Measurements from ENCODE around the gene AK8.
"Not testable (repeated sequence)": the region's sequence is repeated elsewhere in the genome, so short reads cannot be mapped to it uniquely, and the experiment has no call there.

Gene AK8

DNA sequence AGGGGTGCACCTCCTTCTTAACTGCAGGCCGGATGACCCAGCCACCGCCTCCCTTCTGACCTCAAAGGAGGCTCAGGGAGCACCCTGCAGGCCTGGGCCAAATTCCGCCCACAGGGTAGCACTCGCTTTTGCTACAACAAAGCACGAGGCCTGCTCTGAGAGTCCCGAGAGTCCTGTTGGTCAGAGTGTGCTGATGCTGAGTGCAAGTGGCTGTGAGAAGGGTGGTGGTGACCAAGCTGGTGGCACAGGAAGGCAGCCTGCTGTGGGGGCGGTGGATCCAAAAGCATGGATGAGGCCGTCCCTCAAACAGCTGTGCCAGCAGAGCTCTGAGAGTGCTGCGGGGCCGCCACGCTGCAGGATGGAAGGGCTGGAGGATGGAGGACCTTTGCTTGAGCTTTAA, 101.8 kb downstream of the AK8 start:
- Histone ChIP-seq H3K9me3 (ENCODE audit: control extremely low read depth in 1 of 5, control insufficient read depth in 4 of 5, insufficient read depth in 2 of 5, low read depth in 1 of 5, low read length in 4 of 5) (peaks cover 0 to 9% (median 2%) of the 10 kb centered on the region in 5 experiments), H3K27me3 (replicated peaks in 2 of 5; ENCODE audit: control insufficient read depth in 4 of 5, insufficient read depth in 5 of 5, low read length in 4 of 5) (no peaks in the 10 kb centered on the region), H3K36me3 (ENCODE audit: control insufficient read depth in 4 of 4, insufficient read depth in 4 of 4, low read length in 3 of 4) (no peaks in the 10 kb centered on the region), H3K4me3 (ENCODE audit: control insufficient read depth in 1 of 7, extremely low read depth in 1 of 7, insufficient read depth in 4 of 7, low read depth in 2 of 7, low read length in 6 of 7) (no peak overlapping the region), H3K4me1 (ENCODE audit: control extremely low read depth in 1 of 4, control insufficient read depth in 4 of 4, insufficient read depth in 4 of 4, low read length in 3 of 4) (peaks cover 0 to 7% (median 5%) of the 10 kb centered on the region in 4 experiments), H3K27ac (ENCODE audit: insufficient read depth in 1 of 2, low read depth in 1 of 2, low read length in 2 of 2, poor library complexity in 1 of 2, severe bottlenecking in 2 of 2) (no peak overlapping the region)
- DNase-seq = no peak
- WGBS (ENCODE audit: insufficient coverage) = over 99% methylated on average over 11 of the region's 11 CpGs
- ChIA-PET CTCF (no interaction called here), POLR2A (no interaction called here)

DNA sequence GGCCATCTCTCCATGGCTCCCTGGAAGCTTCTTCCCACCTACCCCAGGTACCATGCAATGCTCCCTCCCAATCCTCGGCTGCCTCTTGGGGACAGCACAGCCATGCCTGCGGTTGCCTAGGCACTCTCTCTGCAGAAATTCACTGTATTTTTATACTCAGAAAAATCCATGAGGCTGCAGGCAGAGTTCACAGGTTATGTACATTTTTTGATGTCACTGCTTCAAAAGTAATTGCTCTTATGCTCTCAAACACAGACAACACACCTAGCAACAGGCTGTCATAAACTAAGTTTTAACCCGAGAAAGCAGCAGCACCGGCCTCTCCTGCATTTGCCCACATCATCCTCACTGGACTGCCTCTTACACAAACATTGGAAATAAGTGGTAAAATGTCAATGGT, 102.4 kb downstream of the AK8 start:
- Histone ChIP-seq H3K27ac (ENCODE audit: insufficient read depth in 1 of 2, low read depth in 1 of 2, low read length in 2 of 2, poor library complexity in 1 of 2, severe bottlenecking in 2 of 2) (no peak overlapping the region), H3K9me3 (ENCODE audit: control extremely low read depth in 1 of 5, control insufficient read depth in 4 of 5, insufficient read depth in 2 of 5, low read depth in 1 of 5, low read length in 4 of 5) (peaks cover 0 to 9% (median 2%) of the 10 kb centered on the region in 5 experiments), H3K36me3 (ENCODE audit: control insufficient read depth in 4 of 4, insufficient read depth in 4 of 4, low read length in 3 of 4) (no peaks in the 10 kb centered on the region), H3K4me1 (ENCODE audit: control extremely low read depth in 1 of 4, control insufficient read depth in 4 of 4, insufficient read depth in 4 of 4, low read length in 3 of 4) (peaks cover 0 to 13% (median 9%) of the 10 kb centered on the region in 4 experiments), H3K27me3 (replicated peaks in 2 of 5; ENCODE audit: control insufficient read depth in 4 of 5, insufficient read depth in 5 of 5, low read length in 4 of 5) (no peaks in the 10 kb centered on the region), H3K4me3 (ENCODE audit: control insufficient read depth in 1 of 7, extremely low read depth in 1 of 7, insufficient read depth in 4 of 7, low read depth in 2 of 7, low read length in 6 of 7) (no peak overlapping the region)
- 100% methylated on average over 2 of the region's 4 CpGs for WGBS (ENCODE audit: insufficient coverage)
- no peak for DNase-seq
- ChIA-PET CTCF (no interaction called here), POLR2A (no interaction called here)

GRCh38 chr9:132774886-132775285, 103.2 kb downstream of the AK8 start:
- H3K36me3 ChIP-seq (ENCODE audit: control insufficient read depth in 4 of 4, insufficient read depth in 4 of 4, low read length in 3 of 4) = no peaks in the 10 kb centered on the region
- H3K4me1 ChIP-seq (ENCODE audit: control extremely low read depth in 1 of 4, control insufficient read depth in 4 of 4, insufficient read depth in 4 of 4, low read length in 3 of 4) = peaks cover 0 to 12% (median 11%) of the 10 kb centered on the region in 4 experiments
- CTCF ChIA-PET = no interaction called here
- no peaks in the 10 kb centered on the region for H3K27me3 ChIP-seq (replicated peaks in 2 of 5; ENCODE audit: control insufficient read depth in 4 of 5, insufficient read depth in 5 of 5, low read length in 4 of 5)
- DNase-seq = no peak
- H3K27ac ChIP-seq (ENCODE audit: insufficient read depth in 1 of 2, low read depth in 1 of 2, low read length in 2 of 2, poor library complexity in 1 of 2, severe bottlenecking in 2 of 2) = no peak overlapping the region
- WGBS (ENCODE audit: insufficient coverage) = 100% methylated on average over 1 of the region's 1 CpG
- peaks cover 0 to 9% (median 2%) of the 10 kb centered on the region in 5 experiments for H3K9me3 ChIP-seq (ENCODE audit: control extremely low read depth in 1 of 5, control insufficient read depth in 4 of 5, insufficient read depth in 2 of 5, low read depth in 1 of 5, low read length in 4 of 5)
- POLR2A ChIA-PET = no interaction called here
- no peak overlapping the region for H3K4me3 ChIP-seq (ENCODE audit: control insufficient read depth in 1 of 7, extremely low read depth in 1 of 7, insufficient read depth in 4 of 7, low read depth in 2 of 7, low read length in 6 of 7)

GRCh38 chr9:132773764-132774339, 104.2 kb downstream of the AK8 start:
- no peak overlapping the region for H3K27ac ChIP-seq (ENCODE audit: insufficient read depth in 1 of 2, low read depth in 1 of 2, low read length in 2 of 2, poor library complexity in 1 of 2, severe bottlenecking in 2 of 2)
- CTCF ChIA-PET = no interaction called here
- H3K4me1 ChIP-seq (ENCODE audit: control extremely low read depth in 1 of 4, control insufficient read depth in 4 of 4, insufficient read depth in 4 of 4, low read length in 3 of 4) = peaks cover 0 to 19% (median 16%) of the 10 kb centered on the region in 4 experiments
- H3K4me3 ChIP-seq (ENCODE audit: control insufficient read depth in 1 of 7, extremely low read depth in 1 of 7, insufficient read depth in 4 of 7, low read depth in 2 of 7, low read length in 6 of 7) = no peak overlapping the region
- WGBS (ENCODE audit: insufficient coverage) = 42% methylated on average over 2 of the region's 7 CpGs
- no peaks in the 10 kb centered on the region for H3K27me3 ChIP-seq (replicated peaks in 2 of 5; ENCODE audit: control insufficient read depth in 4 of 5, insufficient read depth in 5 of 5, low read length in 4 of 5)
- H3K9me3 ChIP-seq (ENCODE audit: control extremely low read depth in 1 of 5, control insufficient read depth in 4 of 5, insufficient read depth in 2 of 5, low read depth in 1 of 5, low read length in 4 of 5) = peaks cover 0 to 6% (median 2%) of the 10 kb centered on the region in 5 experiments
- no peak for DNase-seq
- POLR2A ChIA-PET = no interaction called here
- H3K36me3 ChIP-seq (ENCODE audit: control insufficient read depth in 4 of 4, insufficient read depth in 4 of 4, low read length in 3 of 4) = no peaks in the 10 kb centered on the region

DNA sequence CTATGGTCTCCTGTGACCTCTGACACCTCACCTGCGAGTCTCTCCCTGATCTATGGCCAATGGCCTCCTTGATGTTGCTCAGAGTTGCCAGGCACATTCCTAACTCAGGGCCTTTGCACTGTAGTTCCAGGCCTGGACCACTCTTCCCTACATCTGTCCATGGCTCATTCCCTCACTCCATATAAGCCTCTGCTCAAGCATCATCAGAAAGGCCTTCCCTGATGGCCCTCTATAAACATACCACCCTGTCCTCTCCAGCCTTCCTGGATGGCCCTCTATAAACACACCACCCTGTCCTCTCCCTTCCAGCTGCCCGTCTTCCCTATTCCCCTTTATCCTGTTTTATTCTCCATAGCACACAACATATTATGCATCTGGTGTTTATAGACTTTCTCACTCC, 105.0 kb downstream of the AK8 start:
- Histone ChIP-seq H3K36me3 (ENCODE audit: control insufficient read depth in 4 of 4, insufficient read depth in 4 of 4, low read length in 3 of 4) (no peaks in the 10 kb centered on the region), H3K27me3 (replicated peaks in 2 of 5; ENCODE audit: control insufficient read depth in 4 of 5, insufficient read depth in 5 of 5, low read length in 4 of 5) (no peaks in the 10 kb centered on the region), H3K4me1 (ENCODE audit: control extremely low read depth in 1 of 4, control insufficient read depth in 4 of 4, insufficient read depth in 4 of 4, low read length in 3 of 4) (peaks cover 3 to 21% (median 20%) of the 10 kb centered on the region in 4 experiments), H3K27ac (ENCODE audit: insufficient read depth in 1 of 2, low read depth in 1 of 2, low read length in 2 of 2, poor library complexity in 1 of 2, severe bottlenecking in 2 of 2) (no peak overlapping the region), H3K9me3 (ENCODE audit: control extremely low read depth in 1 of 5, control insufficient read depth in 4 of 5, insufficient read depth in 2 of 5, low read depth in 1 of 5, low read length in 4 of 5) (peaks cover 0 to 6% (median 2%) of the 10 kb centered on the region in 5 experiments), H3K4me3 (ENCODE audit: control insufficient read depth in 1 of 7, extremely low read depth in 1 of 7, insufficient read depth in 4 of 7, low read depth in 2 of 7, low read length in 6 of 7) (no peak overlapping the region)
- WGBS (ENCODE audit: insufficient coverage) = 97% methylated on average over 2 of the region's 2 CpGs
- DNase-seq = no peak
- CTCF ChIA-PET = no interaction called here
- POLR2A ChIA-PET = no interaction called here

GRCh38 chr9:132771752-132772151, 106.3 kb downstream of the AK8 start:
- H3K36me3 ChIP-seq (ENCODE audit: control insufficient read depth in 4 of 4, insufficient read depth in 4 of 4, low read length in 3 of 4); H3K4me3 ChIP-seq (ENCODE audit: control insufficient read depth in 1 of 7, extremely low read depth in 1 of 7, insufficient read depth in 4 of 7, low read depth in 2 of 7, low read length in 6 of 7); H3K9me3 ChIP-seq (ENCODE audit: control extremely low read depth in 1 of 5, control insufficient read depth in 4 of 5, insufficient read depth in 2 of 5, low read depth in 1 of 5, low read length in 4 of 5); POLR2A ChIA-PET; H3K27me3 ChIP-seq (replicated peaks in 2 of 5; ENCODE audit: control insufficient read depth in 4 of 5, insufficient read depth in 5 of 5, low read length in 4 of 5); H3K27ac ChIP-seq (ENCODE audit: insufficient read depth in 1 of 2, low read depth in 1 of 2, low read length in 2 of 2, poor library complexity in 1 of 2, severe bottlenecking in 2 of 2); DNase-seq: not testable (repeated sequence)
- WGBS (ENCODE audit: insufficient coverage) = 100% methylated on average over 3 of the region's 5 CpGs
- CTCF ChIA-PET = interaction anchor here (4.4 kb wide), 1 partner anchor 27 kb away, joined by 27 read pairs; no protein-coding TSS in a partner anchor
- H3K4me1 ChIP-seq (ENCODE audit: control extremely low read depth in 1 of 4, control insufficient read depth in 4 of 4, insufficient read depth in 4 of 4, low read length in 3 of 4) = peaks cover 3 to 21% (median 20%) of the 10 kb centered on the region in 4 experiments

- H3K27me3 ChIP-seq (replicated peaks in 2 of 5; ENCODE audit: control insufficient read depth in 4 of 5, insufficient read depth in 5 of 5, low read length in 4 of 5) = no peaks in the 10 kb centered on the region
- peak overlapping the region in 6 of 7 experiments; percentile 75 to 98 (median 90) for H3K4me3 ChIP-seq (ENCODE audit: control insufficient read depth in 1 of 7, extremely low read depth in 1 of 7, insufficient read depth in 4 of 7, low read depth in 2 of 7, low read length in 6 of 7)
- H3K4me1 ChIP-seq (ENCODE audit: control extremely low read depth in 1 of 4, control insufficient read depth in 4 of 4, insufficient read depth in 4 of 4, low read length in 3 of 4) = peaks cover 3 to 21% (median 20%) of the 10 kb centered on the region in 4 experiments
- H3K27ac ChIP-seq (ENCODE audit: insufficient read depth in 1 of 2, low read depth in 1 of 2, low read length in 2 of 2, poor library complexity in 1 of 2, severe bottlenecking in 2 of 2) = peak overlapping the region in 1 of 2 experiments; percentile 92
- WGBS (ENCODE audit: insufficient coverage) = 66% methylated on average over 10 of the region's 10 CpGs
- H3K36me3 ChIP-seq (ENCODE audit: control insufficient read depth in 4 of 4, insufficient read depth in 4 of 4, low read length in 3 of 4) = no peaks in the 10 kb centered on the region
- no peak for DNase-seq
- CTCF ChIA-PET = interaction anchor here (1.0 to 4.4 kb wide), 2 partner anchors 13 to 28 kb away, joined by 4 to 27 read pairs; no protein-coding TSS in a partner anchor
- peaks cover 0 to 3% (median 0%) of the 10 kb centered on the region in 5 experiments for H3K9me3 ChIP-seq (ENCODE audit: control extremely low read depth in 1 of 5, control insufficient read depth in 4 of 5, insufficient read depth in 2 of 5, low read depth in 1 of 5, low read length in 4 of 5)
- POLR2A ChIA-PET = interaction anchor here (1.3 to 2.1 kb wide), 2 partner anchors 13 to 28 kb away, joined by 3 to 5 read pairs; no protein-coding TSS in a partner anchor
Measured at GRCh38 chr9:132770770-132771310, 107.2 kb downstream of the AK8 start.

Data from common myeloid progenitor, CD34-positive (primary cell).